ENCODE data around the gene HCN3.

GRCh38 chr1:155254714-155255242 lies 22.5 kb upstream of the HCN3 start:
- TF ChIP-seq CTCF (IDR thresholded peaks at IDR 0.05), result no peak
- no peak for TF ChIP-seq POLR2A (IDR thresholded peaks at IDR 0.05)

Data from esophagus squamous epithelium (tissue), 4 donors.